Mucosa of rectum (tissue), 2 donors: ENCODE results near the gene ISY1.
A peak's percentile ranks its signal among the peaks of the same experiment; 100 is the strongest.
"Not testable (repeated sequence)": the region's sequence is repeated elsewhere in the genome, so short reads cannot be mapped to it uniquely, and the experiment has no call there.

ENCODE experiments used
- H3K27ac ChIP-seq, 2 donors: one replicate each; pipeline ENCODE4 v1.7.0; 2013; ENCODE audit warnings: inconsistent platforms in 2 of 2, low read depth in 2 of 2, low read length in 2 of 2
- H3K27me3 ChIP-seq, 2 donors: one replicate each; pipeline ENCODE4 v1.7.0; 2013; ENCODE audit warnings: low read length in 2 of 2; ENCODE audit not compliant: control insufficient read depth in 2 of 2, insufficient read depth in 2 of 2
- H3K36me3 ChIP-seq, 2 donors: one replicate each; pipeline ENCODE4 v1.7.0; 2013; ENCODE audit warnings: low read length in 2 of 2; ENCODE audit not compliant: control insufficient read depth in 2 of 2, insufficient read depth in 2 of 2
- H3K4me1 ChIP-seq, 2 donors: one replicate each; pipeline ENCODE4 v1.7.0; 2013; ENCODE audit warnings: low read length in 2 of 2, mild to moderate bottlenecking in 1 of 2; ENCODE audit not compliant: control insufficient read depth in 2 of 2, insufficient read depth in 2 of 2
- H3K4me3 ChIP-seq, 2 donors: one replicate each; pipeline ENCODE4 v1.7.0; 2013; ENCODE audit warnings: low read length in 2 of 2
- H3K9ac ChIP-seq, 2 donors: one replicate each; pipeline ENCODE4 v1.7.0; 2013; ENCODE audit warnings: low read length in 2 of 2, low read depth in 1 of 2, mild to moderate bottlenecking in 1 of 2
- H3K9me3 ChIP-seq, 2 donors: one replicate each; pipeline ENCODE4 v1.7.0; 2013; ENCODE audit warnings: low read length in 2 of 2; ENCODE audit not compliant: control insufficient read depth in 2 of 2
- donor health status: healthy.
- donor health status: Normal muscosa, but diverticular disease.

Gene ISY1

GRCh38 chr3:129160891-129161859, at the start of gene ISY1:
TSS of gene ISY1 (minus strand) at chr3:129161063. CDS start at chr3:129160975, 88 bp downstream.
- no peaks in the 10 kb centered on the region for H3K27me3 ChIP-seq
- H3K9ac ChIP-seq, result peak within 1 kb of the TSS; percentile 78 to 97
- H3K4me3 ChIP-seq, result peak within 1 kb of the TSS; percentile 89 to 99
- H3K9me3 ChIP-seq, result no peaks in the 10 kb centered on the region
- peaks cover 15% of the 10 kb centered on the region in 2 donors for H3K4me1 ChIP-seq
- H3K27ac ChIP-seq, result peak within 1 kb of the TSS; percentile 96 to 97
- H3K36me3 ChIP-seq, result peaks cover 18 to 25% of the 10 kb centered on the region in 2 donors

- no peak overlapping the region for H3K9ac ChIP-seq
- H3K27ac ChIP-seq, result peak overlapping the region in 1 of 2 donors; percentile 24
Observed at GRCh38 chr3:129207479-129207878, 46.6 kb upstream of the ISY1 start.

GRCh38 chr3:129205109-129205832, 44.4 kb upstream of the ISY1 start:
- no peaks in the 10 kb centered on the region for H3K9me3 ChIP-seq
- no peak overlapping the region for H3K27ac ChIP-seq
- H3K27me3 ChIP-seq, result no peaks in the 10 kb centered on the region
- no peak overlapping the region for H3K9ac ChIP-seq
- no peaks in the 10 kb centered on the region for H3K36me3 ChIP-seq
- H3K4me3 ChIP-seq, result no peak overlapping the region
- peaks cover 0 to 5% of the 10 kb centered on the region in 2 donors for H3K4me1 ChIP-seq

More at GRCh38 chr3:129207479-129207878, 46.6 kb upstream of the ISY1 start:
- no peak overlapping the region for H3K4me3 ChIP-seq
- no peaks in the 10 kb centered on the region for H3K27me3 ChIP-seq
- H3K4me1 ChIP-seq, result peaks cover 10% of the 10 kb centered on the region in 2 donors
- no peaks in the 10 kb centered on the region for H3K9me3 ChIP-seq
- no peaks in the 10 kb centered on the region for H3K36me3 ChIP-seq

DNA sequence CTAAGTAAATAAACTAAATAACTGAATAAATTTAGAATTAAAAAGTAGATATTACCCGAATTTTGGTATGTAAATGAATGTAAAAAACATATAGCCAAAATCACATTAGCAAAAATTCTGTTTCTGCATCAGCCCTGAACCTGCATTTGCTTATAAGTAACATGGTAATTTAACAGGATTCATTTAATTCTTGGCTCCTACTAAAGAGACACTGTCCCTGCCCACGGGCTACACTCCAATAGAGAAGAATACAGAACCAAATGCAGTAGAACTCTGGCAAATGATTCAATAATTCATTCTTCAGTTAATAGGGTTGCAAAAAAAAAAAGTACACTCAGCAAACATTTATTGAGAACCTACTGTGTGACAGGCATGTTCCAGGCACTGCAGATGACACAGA, 43.6 kb upstream of the ISY1 start:
- peaks cover 0 to 5% of the 10 kb centered on the region in 2 donors for H3K4me1 ChIP-seq
- H3K9ac ChIP-seq, result no peak overlapping the region
- no peak overlapping the region for H3K4me3 ChIP-seq
- no peak overlapping the region for H3K27ac ChIP-seq
- no peaks in the 10 kb centered on the region for H3K27me3 ChIP-seq
- no peaks in the 10 kb centered on the region for H3K36me3 ChIP-seq
- H3K9me3 ChIP-seq, result no peaks in the 10 kb centered on the region

GRCh38 chr3:129199366-129199765, 38.5 kb upstream of the ISY1 start:
- Histone ChIP-seq H3K4me3 (no peak overlapping the region), H3K9me3 (no peaks in the 10 kb centered on the region), H3K9ac (no peak overlapping the region), H3K4me1 (no peaks in the 10 kb centered on the region), H3K27me3 (no peaks in the 10 kb centered on the region), H3K27ac (no peak overlapping the region), H3K36me3 (no peaks in the 10 kb centered on the region)

DNA sequence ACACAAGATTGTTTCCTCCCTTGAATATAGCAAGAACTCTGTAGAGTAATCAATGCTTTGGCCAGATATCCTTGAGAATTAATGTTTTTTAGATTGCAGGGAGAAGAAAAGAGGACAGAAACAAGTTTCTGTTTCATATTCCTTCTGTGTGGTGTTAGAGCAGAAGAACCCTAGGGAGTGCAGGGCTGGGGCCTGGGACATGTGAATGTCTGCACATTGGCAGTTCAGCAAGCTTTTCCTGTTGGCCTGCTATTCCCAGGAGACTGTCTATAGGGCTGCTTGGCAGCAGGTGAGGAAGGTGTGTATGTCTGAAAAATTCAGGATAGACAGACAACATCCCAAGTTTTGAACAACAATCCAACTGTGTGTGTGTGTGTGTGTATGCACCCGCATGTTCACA, 36.5 kb upstream of the ISY1 start:
- Histone ChIP-seq H3K27ac (no peak overlapping the region), H3K27me3 (no peaks in the 10 kb centered on the region), H3K4me3 (no peak overlapping the region), H3K9ac (no peak overlapping the region), H3K4me1 (no peaks in the 10 kb centered on the region), H3K36me3 (no peaks in the 10 kb centered on the region), H3K9me3 (no peaks in the 10 kb centered on the region)

DNA sequence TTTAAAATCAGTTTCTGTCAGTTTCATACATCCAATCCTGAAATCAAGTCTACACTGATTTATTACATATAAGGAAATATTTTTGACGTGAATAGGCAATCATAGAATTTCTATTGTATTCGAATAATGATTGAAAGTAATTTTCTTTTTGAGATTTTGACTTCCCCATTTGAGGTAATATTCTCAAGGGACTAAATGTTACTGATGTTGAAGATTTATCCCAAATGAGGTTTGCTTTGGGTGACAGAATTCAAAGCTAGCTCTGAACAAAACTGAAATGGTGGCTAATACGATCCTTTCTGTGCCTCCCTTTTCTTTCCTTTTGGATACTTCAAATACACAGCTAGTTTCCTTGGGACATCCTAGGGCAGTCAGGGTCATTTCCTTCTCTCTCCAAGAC, 35.7 kb upstream of the ISY1 start:
- H3K9ac ChIP-seq, result no peak overlapping the region
- no peaks in the 10 kb centered on the region for H3K36me3 ChIP-seq
- H3K4me3 ChIP-seq, result no peak overlapping the region
- H3K27ac ChIP-seq, result no peak overlapping the region
- H3K9me3 ChIP-seq, result no peaks in the 10 kb centered on the region
- no peaks in the 10 kb centered on the region for H3K4me1 ChIP-seq
- H3K27me3 ChIP-seq, result no peaks in the 10 kb centered on the region

DNA sequence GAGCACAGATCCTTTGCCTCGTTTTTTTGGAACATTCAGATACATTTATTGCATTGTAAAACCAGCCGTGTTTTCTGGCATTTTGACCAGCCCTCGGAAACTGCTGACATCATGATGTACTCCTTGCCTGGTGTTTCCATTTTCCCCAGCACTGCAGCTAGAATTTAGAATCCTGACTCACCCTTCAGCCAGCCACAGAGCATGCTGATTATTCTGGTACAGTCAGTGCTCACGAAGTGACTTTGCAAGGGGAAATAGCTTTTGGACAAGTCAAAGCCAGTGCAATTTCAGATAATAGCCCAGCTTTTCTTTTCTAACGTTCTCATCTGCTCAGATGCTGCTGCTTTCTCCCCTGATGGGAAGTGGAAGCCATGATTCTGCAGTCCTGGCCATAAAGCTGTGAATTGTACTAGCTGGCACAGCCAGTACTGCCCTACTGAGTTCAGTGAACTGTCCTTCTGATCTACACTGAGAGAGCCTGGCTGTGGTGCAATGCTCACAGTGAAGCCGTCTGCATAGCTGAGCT, 34.9 kb upstream of the ISY1 start:
- Histone ChIP-seq H3K36me3 (no peaks in the 10 kb centered on the region), H3K9ac (peak overlapping the region in 1 of 2 donors; percentile 45), H3K27ac (peak overlapping the region; percentile 45 to 46), H3K9me3 (no peaks in the 10 kb centered on the region), H3K4me1 (no peaks in the 10 kb centered on the region), H3K4me3 (no peak overlapping the region), H3K27me3 (no peaks in the 10 kb centered on the region)

GRCh38 chr3:129189793-129190192, 28.9 kb upstream of the ISY1 start:
- not testable (repeated sequence) for H3K27ac ChIP-seq, H3K9me3 ChIP-seq, H3K27me3 ChIP-seq, H3K4me3 ChIP-seq, H3K4me1 ChIP-seq, H3K36me3 ChIP-seq, H3K9ac ChIP-seq

GRCh38 chr3:129187857-129188256, 27.0 kb upstream of the ISY1 start:
- H3K27ac ChIP-seq, result no peak overlapping the region

More at GRCh38 chr3:129187857-129188256, 27.0 kb upstream of the ISY1 start:
- H3K9ac ChIP-seq, result no peak overlapping the region
- peaks cover 8 to 11% of the 10 kb centered on the region in 2 donors for H3K4me1 ChIP-seq
- no peaks in the 10 kb centered on the region for H3K36me3 ChIP-seq
- H3K4me3 ChIP-seq, result no peak overlapping the region
- no peaks in the 10 kb centered on the region for H3K9me3 ChIP-seq
- no peaks in the 10 kb centered on the region for H3K27me3 ChIP-seq
